ENCODE data around the gene EPB41L5.

DNA sequence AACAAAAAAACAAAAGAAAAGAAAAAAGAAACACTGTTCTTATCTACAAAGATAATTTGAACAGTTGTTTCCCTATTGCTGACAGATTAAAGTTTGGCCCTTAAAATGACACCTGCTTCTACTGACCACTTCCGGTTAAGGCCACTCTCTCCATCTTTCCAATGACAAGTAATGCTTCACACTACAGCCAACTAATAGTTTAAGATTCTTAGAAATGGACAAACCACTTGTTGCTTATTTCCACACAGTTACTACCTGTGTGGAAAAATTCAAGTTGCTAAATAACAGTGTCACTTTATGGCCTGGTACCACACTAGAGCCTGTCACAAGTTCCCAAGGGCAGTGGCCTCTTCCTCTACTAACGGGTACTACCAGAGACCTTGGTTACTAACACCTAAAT is 207.9 kb downstream of the EPB41L5 start:
- TF ChIP-seq POLR2AphosphoS5 (IDR thresholded peaks at IDR 0.05; ENCODE audit: low read depth, low read length) (no peak), POLR2A (IDR thresholded peaks at IDR 0.05; ENCODE audit: low read depth, low read length) (no peak)
